Left ventricle myocardium inferior (tissue), 1 donor: ENCODE data around the gene C22orf31. TPM values are rescaled to one million over a fixed set of nuclear protein-coding genes. Genes with fewer than 3 reads are reported as not detected.

Experiments used
- DNase-seq: peaks from one replicate; pipeline ENCODE4 v3.0.0-alpha.2; 2020
- H3K27ac ChIP-seq: fragments of 200-600 bp; replicated peaks from 2 replicates; pipeline ENCODE4 v1.8.0; 2021
- H3K27me3 ChIP-seq: fragments of 200-600 bp; 2 replicates; pipeline ENCODE4 v1.8.0; 2021; ENCODE audit warnings: low read depth
- H3K36me3 ChIP-seq: fragments of 200-600 bp; 2 replicates; pipeline ENCODE4 v1.8.0; 2021
- H3K4me1 ChIP-seq: fragments of 200-600 bp; 2 replicates; pipeline ENCODE4 v1.8.0; 2021
- H3K4me3 ChIP-seq: fragments of 200-600 bp; 2 replicates; pipeline ENCODE4 v1.8.0; 2021; ENCODE audit warnings: mild to moderate bottlenecking, moderate library complexity
- H3K9me3 ChIP-seq: fragments of 200-600 bp; replicated peaks from 2 replicates; pipeline ENCODE4 v1.8.0; 2021
- CTCF ChIP-seq: fragments of 200-600 bp; IDR thresholded peaks from 2 replicates; pipeline ENCODE4 v1.8.0; 2021; ENCODE audit warnings: antibody characterized with exemption, mild to moderate bottlenecking, borderline replicate concordance
- intact Hi-C: fragments of 100-400 bp; cut with micrococcal nuclease; formaldehyde crosslinking; loops from one replicate; pipeline ENCODE4 v1.11.0; 2022
- total RNA-seq: library from RNA; stranded (reverse); fragmentation: NEBNext Ultra II Directional; extraction: Animal tissue kit (Norgen Biotek cat#: 25700); gene quantifications from one replicate; pipeline ENCODE4 v1.2.1, GENCODE V29; 2021
- donor health status: DM: no; HTN: yes; CAD: no; lungs with severe emphysema.

The C22orf31 gene
- total RNA-seq, 1 donor from 2014 or later: 0.30 TPM

DNA sequence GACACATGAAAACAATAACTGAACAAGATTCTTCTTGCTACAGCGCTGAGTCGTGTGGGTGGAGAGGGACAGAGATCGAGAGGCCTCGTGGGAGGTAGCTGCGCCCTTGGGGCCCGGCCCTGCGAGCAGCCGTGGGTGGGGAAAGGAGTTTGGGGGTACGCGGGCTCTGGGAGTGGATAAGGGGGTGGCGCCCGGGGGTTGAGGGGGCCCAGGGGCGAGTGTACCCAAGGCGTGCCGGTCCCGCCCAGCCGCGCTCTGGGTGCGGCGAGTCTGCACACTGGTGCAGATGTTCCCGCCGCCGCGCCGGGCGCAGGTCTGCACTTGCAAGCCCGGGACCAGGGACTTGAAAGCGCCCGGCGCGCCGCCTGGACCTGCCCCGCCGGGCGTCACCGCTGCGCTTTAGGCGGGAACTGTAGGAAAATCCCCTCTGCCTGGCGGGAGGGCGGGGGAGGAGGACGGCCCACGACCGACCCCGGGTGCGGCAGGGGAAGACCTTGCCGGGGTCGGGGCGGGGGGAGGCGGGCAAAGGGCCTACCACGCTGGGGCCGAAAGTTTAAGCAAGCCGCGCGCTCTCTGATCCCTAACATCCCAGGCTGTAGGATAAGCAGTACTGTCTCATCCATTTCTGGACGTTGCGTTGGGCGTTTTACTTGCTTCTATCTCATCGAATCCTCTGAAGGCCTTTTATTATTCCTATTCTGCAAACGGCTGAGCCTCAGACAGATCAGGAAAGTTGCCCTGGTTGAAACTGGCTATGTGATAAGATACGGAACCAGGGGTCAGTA is 9.8 kb upstream of the C22orf31 start:
- H3K27ac ChIP-seq: no peak overlapping the region
- DNase-seq: no peak
- no peak for TF ChIP-seq CTCF
- no peaks in the 10 kb centered on the region for H3K9me3 ChIP-seq
- peaks cover 48% of the 10 kb centered on the region for H3K4me1 ChIP-seq
- peak overlapping the region; percentile 82 for H3K4me3 ChIP-seq
- H3K27me3 ChIP-seq: peaks cover 10% of the 10 kb centered on the region
- intact Hi-C loops: no loop called here
- H3K36me3 ChIP-seq: no peaks in the 10 kb centered on the region

GRCh38 chr22:29070490-29070889 is 8.9 kb upstream of the C22orf31 start:
- Histone ChIP-seq H3K36me3 (no peaks in the 10 kb centered on the region), H3K27me3 (peaks cover 10% of the 10 kb centered on the region), H3K9me3 (no peaks in the 10 kb centered on the region), H3K4me3 (no peak overlapping the region), H3K4me1 (peaks cover 48% of the 10 kb centered on the region), H3K27ac (no peak overlapping the region)
- TF ChIP-seq CTCF: no peak
- intact Hi-C loops: no loop called here
- no peak for DNase-seq

DNA sequence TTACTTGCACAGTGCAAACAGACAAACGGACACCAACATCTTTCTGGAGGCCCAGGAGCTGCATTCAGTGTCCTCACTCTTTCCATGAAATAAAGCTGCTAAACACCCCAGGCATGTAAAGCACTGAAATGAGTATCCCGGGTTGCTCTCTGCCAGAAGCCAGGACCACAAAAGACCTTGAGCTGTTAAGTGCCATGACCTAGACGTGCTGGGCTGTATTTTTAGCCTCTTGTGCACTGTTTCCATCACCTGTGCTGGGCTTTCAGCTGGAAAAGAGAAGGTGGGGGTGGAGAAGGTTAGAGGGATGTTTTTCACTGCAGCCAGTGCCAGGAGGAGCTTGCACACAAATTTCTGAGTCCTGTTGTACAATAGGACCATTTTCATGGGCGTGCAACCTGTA is 7.8 kb upstream of the C22orf31 start:
- H3K36me3 ChIP-seq: no peaks in the 10 kb centered on the region
- DNase-seq: no peak
- H3K27ac ChIP-seq: no peak overlapping the region
- intact Hi-C loops: no loop called here
- H3K27me3 ChIP-seq: peaks cover 10% of the 10 kb centered on the region
- no peak for TF ChIP-seq CTCF
- H3K4me1 ChIP-seq: peaks cover 38% of the 10 kb centered on the region
- no peak overlapping the region for H3K4me3 ChIP-seq
- H3K9me3 ChIP-seq: no peaks in the 10 kb centered on the region

DNA sequence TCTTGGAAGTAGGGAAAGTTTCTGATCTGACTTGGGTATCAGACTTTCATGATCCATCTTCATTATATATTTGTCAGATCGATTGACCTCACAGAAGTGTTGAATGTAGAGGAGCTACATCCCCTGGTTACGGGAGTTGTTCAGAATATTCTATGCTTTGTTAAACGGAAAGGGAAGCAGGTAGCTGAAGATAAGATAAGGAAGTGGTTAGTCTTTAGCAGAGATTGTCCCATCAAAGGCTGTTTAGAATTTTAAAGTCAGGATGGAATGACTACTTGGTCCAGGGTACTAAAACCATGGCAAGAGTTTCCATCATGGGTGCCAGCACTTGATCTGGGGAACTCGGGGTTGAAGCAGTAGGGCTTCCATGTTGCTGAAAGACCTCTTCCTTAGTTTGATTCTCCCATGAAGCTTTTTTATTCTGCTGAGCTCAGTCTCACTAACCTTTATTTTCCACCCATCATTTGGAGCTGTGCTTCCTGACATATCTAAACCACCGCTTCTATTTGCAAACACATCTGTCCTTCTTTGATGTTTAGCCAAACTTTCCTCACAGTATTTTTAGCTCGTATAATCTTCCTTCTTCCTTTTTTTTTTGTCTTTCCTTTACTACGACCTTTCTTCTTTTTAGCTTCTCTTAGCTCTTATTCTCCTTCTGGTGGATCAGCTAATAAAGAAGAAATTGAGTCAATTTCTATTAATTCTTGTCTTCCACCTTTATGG is 4.0 kb upstream of the C22orf31 start:
- no peak overlapping the region for H3K4me3 ChIP-seq
- no peaks in the 10 kb centered on the region for H3K9me3 ChIP-seq
- H3K4me1 ChIP-seq: peaks cover 7% of the 10 kb centered on the region
- H3K27ac ChIP-seq: no peak overlapping the region
- no peak for DNase-seq
- H3K27me3 ChIP-seq: peaks cover 12% of the 10 kb centered on the region
- no peaks in the 10 kb centered on the region for H3K36me3 ChIP-seq
- TF ChIP-seq CTCF: no peak
- intact Hi-C loops: no loop called here

- Histone ChIP-seq H3K27me3 (peaks cover 6% of the 10 kb centered on the region), H3K4me3 (no peak overlapping the region), H3K27ac (no peak overlapping the region), H3K36me3 (no peaks in the 10 kb centered on the region), H3K4me1 (no peaks in the 10 kb centered on the region), H3K9me3 (no peaks in the 10 kb centered on the region)
- DNase-seq: no peak
- no peak for TF ChIP-seq CTCF
- intact Hi-C loops: no loop called here
These were observed 723 bp upstream of the C22orf31 start for GRCh38 chr22:29062286-29062821.
